Keratinocyte (primary cell): ENCODE data around the gene ASPHD2. TPM values are rescaled to one million over a fixed set of nuclear protein-coding genes. Genes with fewer than 3 reads are reported as not detected.

Source experiments
- DNase-seq: peaks from one replicate; pipeline ENCODE4 v3.0.0-alpha.2; 2011; ENCODE audit warnings: low read depth, missing footprints, low spot score
- FAIRE-seq: peaks from 2 replicates; lab custom pipeline; 2011; peaks lifted over from hg19 to GRCh38; lab: Jason Lieb, UNC
- H2AFZ ChIP-seq: 2 replicates; pipeline ENCODE4 v1.6.0; 2012; ENCODE audit warnings: low read length, control low read depth, inconsistent platforms; ENCODE audit not compliant: control insufficient read depth
- H3K27ac ChIP-seq: 2 replicates; pipeline ENCODE4 v1.5.1; 2011; ENCODE audit warnings: low read length; ENCODE audit not compliant: control insufficient read depth, insufficient read depth
- H3K27me3 ChIP-seq: 3 replicates; pipeline ENCODE4 v1.6.0; 2011; ENCODE audit warnings: low read length; ENCODE audit not compliant: control insufficient read depth, insufficient read depth; ENCODE audit errors: extremely low read depth
- H3K36me3 ChIP-seq, 2 experiments: 2 replicates in 1 of 2; 3 replicates in 1 of 2; pipeline ENCODE4 v1.5.1; 2011; ENCODE audit warnings: low read length in 2 of 2, mild to moderate bottlenecking in 1 of 2; ENCODE audit not compliant: control insufficient read depth in 2 of 2, insufficient read depth in 2 of 2; ENCODE audit errors: extremely low read depth in 1 of 2
- H3K4me1 ChIP-seq: 3 replicates; pipeline ENCODE4 v1.5.1; 2011; ENCODE audit warnings: low read length; ENCODE audit not compliant: control insufficient read depth, insufficient read depth; ENCODE audit errors: extremely low read depth
- H3K4me2 ChIP-seq: 3 replicates; pipeline ENCODE4 v1.6.0; 2011; ENCODE audit warnings: low read depth, low read length; ENCODE audit not compliant: control insufficient read depth, insufficient read depth; ENCODE audit errors: extremely low read depth
- H3K4me3 ChIP-seq, 3 experiments: fragments of 200-600 bp in 1 of 3; sonication (generic) in 1 of 3; 2 replicates in 2 of 3; 3 replicates in 1 of 3; pipeline ENCODE4 v1.5.1; 2011 to 2016; ENCODE audit warnings: low read length in 3 of 3, mild to moderate bottlenecking in 3 of 3, control low read depth in 2 of 3, inconsistent platforms in 1 of 3, low read depth in 1 of 3, mixed read lengths in 1 of 3, mixed run types in 1 of 3, moderate library complexity in 1 of 3; ENCODE audit not compliant: control insufficient read depth in 2 of 3, insufficient read depth in 2 of 3; ENCODE audit errors: extremely low read depth in 1 of 3
- H3K79me2 ChIP-seq: 2 replicates; pipeline ENCODE4 v1.6.0; 2012; ENCODE audit warnings: low read length; ENCODE audit not compliant: control insufficient read depth, insufficient read depth
- H3K9ac ChIP-seq: 3 replicates; pipeline ENCODE4 v1.6.0; 2011; ENCODE audit warnings: low read length; ENCODE audit not compliant: control insufficient read depth, insufficient read depth; ENCODE audit errors: extremely low read depth
- H3K9me1 ChIP-seq: 3 replicates; pipeline ENCODE4 v1.6.0; 2011; ENCODE audit warnings: low read length; ENCODE audit not compliant: control insufficient read depth, insufficient read depth; ENCODE audit errors: extremely low read depth
- H3K9me3 ChIP-seq: 2 replicates; pipeline ENCODE4 v1.5.1; 2012; ENCODE audit warnings: low read depth, low read length; ENCODE audit not compliant: control insufficient read depth
- H4K20me1 ChIP-seq: 3 replicates; pipeline ENCODE4 v1.6.0; 2011; ENCODE audit warnings: low read length; ENCODE audit not compliant: control insufficient read depth, insufficient read depth; ENCODE audit errors: extremely low read depth
- CTCF ChIP-seq, 3 experiments: IDR thresholded peaks in 1 of 3; conservative IDR thresholded peaks in 1 of 3; optimal IDR thresholded peaks in 1 of 3; 2 replicates in 2 of 3; 3 replicates in 1 of 3; pipeline versions ENCODE3 to v1.5.1; 2011; ENCODE audit warnings: low read length in 3 of 3, mild to moderate bottlenecking in 3 of 3, moderate library complexity in 2 of 3, control low read depth in 1 of 3, inconsistent platforms in 1 of 3; ENCODE audit not compliant: insufficient read depth in 2 of 3; ENCODE audit errors: extremely low read depth in 1 of 3
- EZH2 ChIP-seq: IDR thresholded peaks from one replicate; pipeline ENCODE4 v1.6.1; 2012; ENCODE audit warnings: inconsistent platforms, mild to moderate bottlenecking, low read length, moderate library complexity
- dilution Hi-C: fragments of 300-500 bp; cut with MboI; formaldehyde crosslinking; loops from one replicate; pipeline ENCODE4 v1.7.0; 2020; ENCODE audit warnings: low sequenced_read_pairs; ENCODE audit not compliant: extremely low pct_ligation_motif_present
- polyA plus RNA-seq, 5 experiments: library from polyadenylated mRNA; depleted of rRNA in 3 of 5; stranded (reverse) in 3 of 5; stranded (forward) in 1 of 5; unstranded in 1 of 5; fragments of >200 nt; gene quantifications; 1 replicate in 1 of 5; 2 replicates in 3 of 5; 3 replicates in 1 of 5; pipeline versions ENCODE4 v1.2.1 to v1.2.3, GENCODE V29; 2011 to 2012; ENCODE audit warnings: missing spikeins in 2 of 5, low read depth in 1 of 5, low replicate concordance in 1 of 5

ASPHD2 gene
- polyA plus RNA-seq, 1 donor (not counting 4 experiments of a cell fraction or from before 2014, with no cell fraction given) = 3.5 TPM

GRCh38 chr22:26414347-26414746 is 14.7 kb upstream of the ASPHD2 start:
- H4K20me1 ChIP-seq = no peaks in the 10 kb centered on the region
- peaks cover 18% of the 10 kb centered on the region for H3K4me1 ChIP-seq
- H3K79me2 ChIP-seq = no peaks in the 10 kb centered on the region
- H3K4me3 ChIP-seq = no peak overlapping the region
- H2AFZ ChIP-seq = no peak overlapping the region
- no peak overlapping the region for H3K4me2 ChIP-seq
- H3K36me3 ChIP-seq = no peaks in the 10 kb centered on the region
- FAIRE-seq = no peak
- TF ChIP-seq EZH2 = no peak
- no peak for TF ChIP-seq CTCF (optimal IDR thresholded peaks at IDR 0.05 in 1 of 3, IDR thresholded peaks at IDR 0.05 in 1 of 3, conservative IDR thresholded peaks at IDR 0.05 in 1 of 3; ENCODE audit: extremely low read depth in 1 of 3, insufficient read depth in 2 of 3, low read length in 3 of 3)
- no peaks in the 10 kb centered on the region for H3K27me3 ChIP-seq
- H3K9me1 ChIP-seq = no peaks in the 10 kb centered on the region
- no peak overlapping the region for H3K9ac ChIP-seq
- dilution Hi-C loops = no loop called here
- H3K9me3 ChIP-seq = no peaks in the 10 kb centered on the region
- no peak for DNase-seq
- no peak overlapping the region for H3K27ac ChIP-seq

GRCh38 chr22:26416256-26416655 is 12.8 kb upstream of the ASPHD2 start:
- H2AFZ ChIP-seq = no peak overlapping the region
- H3K79me2 ChIP-seq = no peaks in the 10 kb centered on the region
- no peaks in the 10 kb centered on the region for H3K36me3 ChIP-seq
- peak overlapping the region; percentile 81 for H3K4me2 ChIP-seq
- H3K27ac ChIP-seq = no peak overlapping the region
- H3K9ac ChIP-seq = no peak overlapping the region
- H3K9me1 ChIP-seq = no peaks in the 10 kb centered on the region
- H3K4me1 ChIP-seq = peaks cover 18% of the 10 kb centered on the region
- no peaks in the 10 kb centered on the region for H3K9me3 ChIP-seq
- dilution Hi-C loops = loop anchor here (5.0 kb wide), 1 partner anchor 36 kb away; no protein-coding TSS in a partner anchor
- DNase-seq = no peak
- TF ChIP-seq CTCF (optimal IDR thresholded peaks at IDR 0.05 in 1 of 3, IDR thresholded peaks at IDR 0.05 in 1 of 3, conservative IDR thresholded peaks at IDR 0.05 in 1 of 3; ENCODE audit: extremely low read depth in 1 of 3, insufficient read depth in 2 of 3, low read length in 3 of 3) (no peak), EZH2 (no peak)
- no peaks in the 10 kb centered on the region for H3K27me3 ChIP-seq
- H4K20me1 ChIP-seq = no peaks in the 10 kb centered on the region
- peak; percentile 83 for FAIRE-seq
- no peak overlapping the region for H3K4me3 ChIP-seq
